SK-N-SH treated with all-trans-retinoic acid at 6 μM for 48 hours (cell line): ENCODE results near the gene HAUS8.

Experiments
- OSR1 ChIP-seq: fragments of 250-450 bp; sonication (Bioruptor Pico); IDR thresholded peaks from 2 replicates; pipeline ENCODE4 v1.8.0; 2022; ENCODE audit warnings: moderate library complexity, mild to moderate bottlenecking, inconsistent platforms
- PATZ1 ChIP-seq: fragments of 250-450 bp; sonication (Bioruptor Pico); IDR thresholded peaks from 2 replicates; pipeline ENCODE4 v1.8.0; 2020; ENCODE audit warnings: mild to moderate bottlenecking, moderate library complexity, borderline replicate concordance
- PPARA ChIP-seq: fragments of 250-450 bp; sonication (Bioruptor Pico); IDR thresholded peaks from 2 replicates; pipeline ENCODE4 v1.5.0; 2020; ENCODE audit warnings: mild to moderate bottlenecking, borderline replicate concordance
- RARB ChIP-seq: fragments of 250-450 bp; sonication (Bioruptor Pico); IDR thresholded peaks from 2 replicates; pipeline ENCODE4 v1.8.0; 2021; ENCODE audit warnings: mild to moderate bottlenecking, moderate library complexity
- SNAI2 ChIP-seq: fragments of 250-450 bp; sonication (Bioruptor Pico); IDR thresholded peaks from 2 replicates; pipeline ENCODE4 v1.5.0; 2020; ENCODE audit warnings: mild to moderate bottlenecking, moderate library complexity
- ZFP3 ChIP-seq: fragments of 250-450 bp; sonication (Bioruptor Pico); IDR thresholded peaks from 2 replicates; pipeline ENCODE4 v1.5.0; 2020; ENCODE audit warnings: mild to moderate bottlenecking, moderate library complexity
- ZFP30 ChIP-seq: fragments of 450-650 bp; formaldehyde crosslinking; IDR thresholded peaks from 2 replicates; pipeline ENCODE4 v1.5.0; 2022; ENCODE audit warnings: mild to moderate bottlenecking, moderate library complexity
- ZNF565 ChIP-seq: fragments of 450-650 bp; formaldehyde crosslinking; conservative IDR thresholded peaks from 2 replicates; pipeline ENCODE4 v1.5.0; 2020; ENCODE audit warnings: low read depth, mild to moderate bottlenecking, moderate library complexity

- TF ChIP-seq ZFP30 (CRISPR knock-in tag) (no peak), ZFP3 (no peak), PATZ1 (no peak), RARB (no peak), ZNF565 (CRISPR knock-in tag) (no peak), PPARA (CRISPR knock-in tag) (no peak), OSR1 (CRISPR knock-in tag) (no peak), SNAI2 (CRISPR knock-in tag) (no peak)
Observed at GRCh38 chr19:17052439-17052838, 22.8 kb downstream of the HAUS8 start.
